PC-3 (cell line): ENCODE data around the gene ARHGEF11.

ENCODE experiments used
- CTCF ChIP-seq: fragments of 300-600 bp; sonication (generic); conservative IDR thresholded peaks from 2 replicates; pipeline ENCODE4 v1.5.1; 2017; ENCODE audit warnings: antibody characterized with exemption, low read depth, mild to moderate bottlenecking, low read length
- EZH2 ChIP-seq: fragments of 300-600 bp; sonication (generic); IDR thresholded peaks from one replicate; pipeline ENCODE4 v1.6.1; 2017; ENCODE audit warnings: antibody characterized with exemption, mild to moderate bottlenecking, low read length; ENCODE audit not compliant: unreplicated experiment
- EZH2phosphoT487 ChIP-seq: fragments of 300-600 bp; sonication (generic); IDR thresholded peaks from 2 replicates; pipeline ENCODE4 v1.6.1; 2018; ENCODE audit warnings: mild to moderate bottlenecking, antibody characterized with exemption, low read length, borderline replicate concordance

DNA sequence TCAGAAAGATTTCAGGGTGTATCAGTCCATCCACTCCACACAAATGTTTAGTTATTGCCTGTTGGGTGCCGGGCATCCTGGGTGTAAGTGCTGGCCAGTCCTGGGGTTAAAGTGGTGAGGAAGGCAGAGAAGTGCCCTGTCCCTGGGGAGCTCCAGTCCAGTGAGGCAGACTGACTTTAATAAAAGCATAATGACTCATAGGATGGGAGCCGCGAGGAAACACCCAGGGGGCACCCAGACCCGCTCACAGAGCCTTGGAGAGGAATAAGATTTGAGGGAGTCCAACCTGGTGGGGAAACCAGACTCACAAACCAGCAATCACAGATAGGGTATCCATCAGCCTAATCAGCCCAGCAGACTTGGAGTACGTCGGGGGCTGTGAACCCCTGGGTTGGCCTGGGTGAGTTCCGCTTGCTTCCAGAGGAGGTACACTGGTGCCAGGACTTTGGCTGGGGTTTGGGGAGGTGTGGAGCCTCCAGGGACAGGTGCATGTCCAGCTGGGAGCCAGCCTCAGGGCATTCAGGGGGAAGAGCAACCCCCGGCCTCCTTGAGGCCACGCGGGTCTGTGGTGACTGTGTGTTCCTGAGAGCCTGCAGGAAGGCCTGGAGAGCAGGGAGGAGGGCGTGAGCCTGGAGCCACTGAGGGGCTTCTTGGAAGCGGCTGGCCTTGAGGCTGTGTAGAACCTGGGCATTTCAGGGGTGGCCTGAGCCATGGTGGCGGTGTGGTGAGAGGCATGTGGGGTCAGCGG lies 148.3 kb downstream of the ARHGEF11 start:
- TF ChIP-seq CTCF (no peak), EZH2 (no peak), EZH2phosphoT487 (no peak)
